Brain microvascular endothelial cell (primary cell): ENCODE results near the gene HRH2.

Experiments
- DNase-seq: peaks from one replicate; pipeline ENCODE4 v3.0.0-alpha.2; 2020
- H3K27ac ChIP-seq: fragments of 250-450 bp; sonication (Bioruptor Pico); 2 replicates; pipeline ENCODE4 v1.5.1; 2020; ENCODE audit warnings: mild to moderate bottlenecking, moderate library complexity
- H3K27me3 ChIP-seq: fragments of 250-450 bp; sonication (Bioruptor Pico); replicated peaks from 2 replicates; pipeline ENCODE4 v1.5.1; 2020; ENCODE audit warnings: mild to moderate bottlenecking
- H3K36me3 ChIP-seq: fragments of 250-450 bp; sonication (Bioruptor Pico); replicated peaks from 2 replicates; pipeline ENCODE4 v1.5.1; 2020; ENCODE audit warnings: mild to moderate bottlenecking
- H3K4me3 ChIP-seq: 2 replicates; pipeline ENCODE4 v1.5.1; 2011; ENCODE audit warnings: low read depth, mild to moderate bottlenecking, control low read depth, low read length, moderate library complexity
- in situ Hi-C: cut with HindIII; loops from 2 replicates; pipeline ENCODE4 v1.10.0; 2017; ENCODE audit warnings: low sequenced_read_pairs, low pct_ligation_motif_present
- TF ChIP-seq, protein P1 (sequence below): IDR thresholded peaks from 2 replicates; pipeline ENCODE4 v1.5.1; 2011; ENCODE audit warnings: low read depth, mild to moderate bottlenecking, moderate library complexity, low read length, control low read depth, inconsistent platforms; ENCODE audit errors: missing control alignments

HRH2 gene

DNA sequence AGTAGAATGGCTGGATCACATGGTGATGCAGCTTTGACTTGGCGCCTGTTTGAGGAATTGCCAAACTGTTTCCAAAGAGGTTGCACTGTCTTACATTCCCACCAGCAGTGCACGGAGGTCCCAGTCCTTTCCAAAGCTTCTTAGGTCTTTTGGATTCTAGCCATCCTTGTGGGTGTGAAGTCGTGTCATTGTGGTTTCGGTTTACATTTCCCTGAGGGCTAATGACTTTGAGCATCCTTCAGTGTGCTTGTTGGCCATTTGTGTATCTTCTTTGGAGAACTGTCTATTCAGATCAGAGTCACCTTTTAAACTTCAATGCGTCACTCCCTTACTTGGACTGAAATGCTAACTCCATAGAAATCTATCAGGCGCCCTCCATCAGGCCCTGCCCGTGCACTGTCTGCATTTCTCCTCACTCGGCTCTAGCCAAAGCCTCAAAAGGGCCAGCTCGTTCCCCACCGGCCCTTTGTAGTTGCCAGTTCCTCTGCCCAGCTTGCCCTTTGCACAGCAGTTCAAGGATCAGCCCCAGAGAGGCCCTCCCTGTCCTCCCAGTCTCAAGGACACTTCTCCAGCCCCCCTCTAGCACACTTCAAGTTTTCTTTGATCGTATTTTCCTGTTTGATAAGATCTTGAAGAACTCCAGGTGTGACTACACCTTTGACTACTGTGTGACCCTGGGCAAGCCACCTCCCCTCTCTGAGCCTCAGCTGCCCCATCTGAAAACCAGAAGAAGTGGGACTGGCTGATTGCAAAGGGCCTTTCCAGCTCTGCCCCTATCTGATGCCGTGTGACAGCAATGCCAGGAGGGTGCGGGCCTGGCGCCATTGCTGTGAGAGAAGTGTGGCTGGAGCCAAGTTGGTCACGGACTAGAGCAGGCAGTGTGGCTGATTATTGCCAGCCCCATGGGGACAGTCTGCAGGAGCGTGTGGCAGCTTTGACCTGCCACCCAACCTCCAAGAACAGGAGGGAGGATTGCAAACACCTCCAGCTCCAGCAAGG is 5.6 kb downstream of the HRH2 start:
- Histone ChIP-seq H3K27ac (no peak overlapping the region), H3K36me3 (no peaks in the 10 kb centered on the region), H3K27me3 (no peaks in the 10 kb centered on the region), H3K4me3 (no peak overlapping the region)
- in situ Hi-C loops: no loop called here
- DNase-seq: no peak
- TF ChIP-seq, protein P1, sequence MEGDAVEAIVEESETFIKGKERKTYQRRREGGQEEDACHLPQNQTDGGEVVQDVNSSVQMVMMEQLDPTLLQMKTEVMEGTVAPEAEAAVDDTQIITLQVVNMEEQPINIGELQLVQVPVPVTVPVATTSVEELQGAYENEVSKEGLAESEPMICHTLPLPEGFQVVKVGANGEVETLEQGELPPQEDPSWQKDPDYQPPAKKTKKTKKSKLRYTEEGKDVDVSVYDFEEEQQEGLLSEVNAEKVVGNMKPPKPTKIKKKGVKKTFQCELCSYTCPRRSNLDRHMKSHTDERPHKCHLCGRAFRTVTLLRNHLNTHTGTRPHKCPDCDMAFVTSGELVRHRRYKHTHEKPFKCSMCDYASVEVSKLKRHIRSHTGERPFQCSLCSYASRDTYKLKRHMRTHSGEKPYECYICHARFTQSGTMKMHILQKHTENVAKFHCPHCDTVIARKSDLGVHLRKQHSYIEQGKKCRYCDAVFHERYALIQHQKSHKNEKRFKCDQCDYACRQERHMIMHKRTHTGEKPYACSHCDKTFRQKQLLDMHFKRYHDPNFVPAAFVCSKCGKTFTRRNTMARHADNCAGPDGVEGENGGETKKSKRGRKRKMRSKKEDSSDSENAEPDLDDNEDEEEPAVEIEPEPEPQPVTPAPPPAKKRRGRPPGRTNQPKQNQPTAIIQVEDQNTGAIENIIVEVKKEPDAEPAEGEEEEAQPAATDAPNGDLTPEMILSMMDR: no peak

DNA sequence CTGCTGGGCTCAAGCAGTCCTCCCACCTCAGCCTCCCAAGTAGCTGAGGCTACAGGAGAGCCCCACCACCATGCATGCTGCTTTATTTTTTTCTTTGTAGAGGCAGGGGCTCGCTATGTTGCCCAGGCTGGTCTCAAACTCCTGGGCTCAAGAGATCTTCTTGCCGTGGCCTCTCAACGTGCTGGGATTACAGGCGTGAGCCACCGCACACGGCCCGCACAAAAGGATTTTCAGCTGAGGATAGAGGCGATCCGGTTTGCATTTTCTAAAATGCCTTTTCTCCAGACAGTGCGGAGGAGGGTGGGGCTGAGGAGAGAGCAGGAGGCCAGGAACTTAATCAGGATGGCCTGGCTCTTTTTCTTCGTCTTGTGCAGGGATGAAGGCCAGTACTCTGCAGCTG is 6.9 kb downstream of the HRH2 start:
- no peak for DNase-seq
- in situ Hi-C loops: no loop called here
- no peak overlapping the region for H3K27ac ChIP-seq
- TF ChIP-seq, protein P1: no peak
- no peaks in the 10 kb centered on the region for H3K36me3 ChIP-seq
- no peak overlapping the region for H3K4me3 ChIP-seq
- no peaks in the 10 kb centered on the region for H3K27me3 ChIP-seq

DNA sequence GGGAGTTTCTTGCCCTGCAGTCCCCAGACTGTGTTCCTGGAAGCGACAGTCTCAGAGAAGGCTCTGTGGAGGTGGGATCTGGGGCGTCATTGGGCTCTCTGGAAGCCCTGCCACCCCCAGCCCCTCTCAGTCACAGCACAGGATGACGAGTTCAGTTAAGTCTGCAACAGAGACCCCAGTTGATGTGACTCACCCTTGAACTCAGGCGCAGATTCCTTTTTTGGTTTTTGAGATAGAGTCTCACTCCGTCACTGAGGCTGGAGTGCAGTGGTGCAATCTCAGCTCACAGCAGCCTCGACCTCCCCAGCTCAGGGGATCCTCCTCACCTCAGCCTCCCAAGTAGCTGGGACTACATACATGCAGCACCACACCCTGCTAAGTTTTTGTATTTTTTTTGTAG is 8.3 kb downstream of the HRH2 start:
- DNase-seq: no peak
- in situ Hi-C loops: no loop called here
- TF ChIP-seq, protein P1: no peak
- Histone ChIP-seq H3K4me3 (no peak overlapping the region), H3K36me3 (no peaks in the 10 kb centered on the region), H3K27me3 (no peaks in the 10 kb centered on the region), H3K27ac (no peak overlapping the region)

DNA sequence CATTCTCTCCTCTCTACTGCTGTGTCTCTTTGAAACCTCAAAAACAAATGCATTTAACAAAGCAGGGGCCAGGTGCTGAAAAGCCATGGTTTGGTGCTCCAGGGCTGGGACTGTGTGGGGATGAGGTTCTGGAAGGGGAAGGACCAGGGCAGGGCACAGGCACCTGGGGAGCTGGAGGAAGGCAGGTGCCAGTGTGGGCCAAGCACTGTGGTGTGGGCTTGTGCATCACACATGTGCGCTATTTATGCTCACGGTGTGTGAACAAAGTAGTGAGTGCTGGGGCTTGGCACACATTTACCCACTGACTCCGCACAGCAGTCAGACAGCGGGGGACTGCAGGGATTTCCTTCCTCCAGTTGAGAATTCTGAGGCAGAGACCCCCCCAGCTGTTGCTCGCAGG is 10.1 kb downstream of the HRH2 start:
- no peaks in the 10 kb centered on the region for H3K27me3 ChIP-seq
- no peak overlapping the region for H3K4me3 ChIP-seq
- no peak for DNase-seq
- in situ Hi-C loops: no loop called here
- no peaks in the 10 kb centered on the region for H3K36me3 ChIP-seq
- TF ChIP-seq, protein P1: no peak
- no peak overlapping the region for H3K27ac ChIP-seq

DNA sequence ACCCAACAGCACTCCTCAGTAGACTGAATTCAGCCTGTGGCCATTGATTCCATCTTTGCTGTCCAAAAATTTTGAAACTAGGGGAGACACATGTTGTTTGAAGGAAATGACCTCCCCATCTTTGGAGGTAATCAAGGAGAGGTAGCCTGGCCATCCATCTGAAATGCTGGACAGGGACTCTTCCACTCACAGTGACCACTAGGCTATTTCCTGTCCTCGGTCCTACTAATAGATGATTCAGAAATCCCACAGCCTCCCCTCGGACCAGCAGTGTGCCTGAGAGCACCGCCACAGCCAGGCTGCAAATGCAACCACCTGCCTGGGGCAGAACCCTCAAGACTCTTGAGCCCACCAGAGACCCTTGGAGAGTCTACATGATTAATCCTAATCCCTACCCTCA is 12.5 kb downstream of the HRH2 start:
- in situ Hi-C loops: no loop called here

More for the DNA sequence above, 12.5 kb downstream of the HRH2 start:
- Histone ChIP-seq H3K4me3 (no peak overlapping the region), H3K27ac (no peak overlapping the region), H3K27me3 (no peaks in the 10 kb centered on the region), H3K36me3 (no peaks in the 10 kb centered on the region)
- TF ChIP-seq, protein P1: no peak
- DNase-seq: no peak
